GM18519 (cell line): ENCODE results near the gene HIP1.
"Not testable (repeated sequence)": the region's sequence is repeated elsewhere in the genome, so short reads cannot be mapped to it uniquely, and the experiment has no call there.

Source experiments
- ATAC-seq: cut with Tn5 transposase; IDR thresholded peaks from one replicate; pipeline ENCODE4 v1.9.1; 2021; ENCODE audit warnings: mild to moderate bottlenecking, moderate library complexity; ENCODE audit not compliant: unreplicated experiment, low FRiP score

The HIP1 gene

GRCh38 chr7:75623390-75624133 is 115.2 kb downstream of the HIP1 start:
- no peak for ATAC-seq

GRCh38 chr7:75621124-75621523 is 117.6 kb downstream of the HIP1 start:
- no peak for ATAC-seq

- ATAC-seq, result no peak
Observed at GRCh38 chr7:75619636-75620035, 119.1 kb downstream of the HIP1 start.

GRCh38 chr7:75617634-75618234 is 121.0 kb downstream of the HIP1 start:
- no peak for ATAC-seq

GRCh38 chr7:75616421-75617167 is 122.1 kb downstream of the HIP1 start:
- no peak for ATAC-seq

- ATAC-seq, result no peak
Observed at GRCh38 chr7:75614401-75614800, 124.3 kb downstream of the HIP1 start.

- no peak for ATAC-seq
Observed at GRCh38 chr7:75613351-75613750, 125.4 kb downstream of the HIP1 start.

GRCh38 chr7:75611557-75612178 is 127.1 kb downstream of the HIP1 start:
- no peak for ATAC-seq

- ATAC-seq, result not testable (repeated sequence)
Observed at GRCh38 chr7:75609416-75609815, 129.3 kb downstream of the HIP1 start.

GRCh38 chr7:75608451-75609122 is 130.2 kb downstream of the HIP1 start:
- ATAC-seq, result no peak

- no peak for ATAC-seq
Observed at GRCh38 chr7:75604408-75604807, 134.3 kb downstream of the HIP1 start.

GRCh38 chr7:75602831-75603230 is 135.9 kb downstream of the HIP1 start:
- not testable (repeated sequence) for ATAC-seq

- ATAC-seq, result no peak
Observed at GRCh38 chr7:75601539-75601938, 137.2 kb downstream of the HIP1 start.

GRCh38 chr7:75600748-75601147 is 138.0 kb downstream of the HIP1 start:
- ATAC-seq, result not testable (repeated sequence)

GRCh38 chr7:75599244-75599781 is 139.4 kb downstream of the HIP1 start:
- no peak for ATAC-seq

- peak; percentile 39 for ATAC-seq
Observed at GRCh38 chr7:75596727-75597614, 141.8 kb downstream of the HIP1 start.

GRCh38 chr7:75595766-75596165 is 143.0 kb downstream of the HIP1 start:
- ATAC-seq, result no peak

GRCh38 chr7:75593500-75594184 is 145.1 kb downstream of the HIP1 start:
- not testable (repeated sequence) for ATAC-seq
